Measurements from ENCODE around the gene LAMC1. TPM values are rescaled to one million over a fixed set of nuclear protein-coding genes. Genes with fewer than 3 reads are reported as not detected.

LAMC1 gene
- total RNA-seq, 4 donors from 2014 or later: 423 to 675 (median 560) TPM

- TF ChIP-seq, protein P1, sequence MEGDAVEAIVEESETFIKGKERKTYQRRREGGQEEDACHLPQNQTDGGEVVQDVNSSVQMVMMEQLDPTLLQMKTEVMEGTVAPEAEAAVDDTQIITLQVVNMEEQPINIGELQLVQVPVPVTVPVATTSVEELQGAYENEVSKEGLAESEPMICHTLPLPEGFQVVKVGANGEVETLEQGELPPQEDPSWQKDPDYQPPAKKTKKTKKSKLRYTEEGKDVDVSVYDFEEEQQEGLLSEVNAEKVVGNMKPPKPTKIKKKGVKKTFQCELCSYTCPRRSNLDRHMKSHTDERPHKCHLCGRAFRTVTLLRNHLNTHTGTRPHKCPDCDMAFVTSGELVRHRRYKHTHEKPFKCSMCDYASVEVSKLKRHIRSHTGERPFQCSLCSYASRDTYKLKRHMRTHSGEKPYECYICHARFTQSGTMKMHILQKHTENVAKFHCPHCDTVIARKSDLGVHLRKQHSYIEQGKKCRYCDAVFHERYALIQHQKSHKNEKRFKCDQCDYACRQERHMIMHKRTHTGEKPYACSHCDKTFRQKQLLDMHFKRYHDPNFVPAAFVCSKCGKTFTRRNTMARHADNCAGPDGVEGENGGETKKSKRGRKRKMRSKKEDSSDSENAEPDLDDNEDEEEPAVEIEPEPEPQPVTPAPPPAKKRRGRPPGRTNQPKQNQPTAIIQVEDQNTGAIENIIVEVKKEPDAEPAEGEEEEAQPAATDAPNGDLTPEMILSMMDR (IDR thresholded peaks at IDR 0.05; ENCODE audit: low read depth): no peak
Observed at GRCh38 chr1:183194527-183195141, 171.4 kb downstream of the LAMC1 start.

GRCh38 chr1:183195142-183195574 is 171.9 kb downstream of the LAMC1 start:
- TF ChIP-seq, protein P1 (IDR thresholded peaks at IDR 0.05; ENCODE audit: low read depth): no peak

Small RNAs within 50 kb of the gene (small RNA-seq; reads per million reads assigned to genes)
- gene RNU6-41P: not detected

Other genes starting within 250 kb of the LAMC1 start
- 100 to 1,000 TPM in 1 of 4 donors, 10 to 100 TPM in 3; 16.2 to 132 (median 30.0) TPM for gene NPL, start 233.6 kb upstream of the LAMC1 start, total RNA-seq
- gene DHX9, start 184.1 kb upstream of the LAMC1 start, total RNA-seq: 100 to 1,000 TPM in 1 of 4 donors, 10 to 100 TPM in 3; 47.7 to 102 (median 84.9) TPM
- gene SHCBP1L, start 70.3 kb upstream of the LAMC1 start, total RNA-seq: under 1 TPM in 1 of 4 donors, not detected in 3; 0.22 TPM
- 1 to 10 TPM; 2.4 to 4.2 (median 2.8) TPM for gene LAMC2, start 162.8 kb downstream of the LAMC1 start, total RNA-seq

All from subcutaneous adipose tissue (tissue), 4 donors.